ENCODE results near the gene SUV39H2.

Gene SUV39H2

DNA sequence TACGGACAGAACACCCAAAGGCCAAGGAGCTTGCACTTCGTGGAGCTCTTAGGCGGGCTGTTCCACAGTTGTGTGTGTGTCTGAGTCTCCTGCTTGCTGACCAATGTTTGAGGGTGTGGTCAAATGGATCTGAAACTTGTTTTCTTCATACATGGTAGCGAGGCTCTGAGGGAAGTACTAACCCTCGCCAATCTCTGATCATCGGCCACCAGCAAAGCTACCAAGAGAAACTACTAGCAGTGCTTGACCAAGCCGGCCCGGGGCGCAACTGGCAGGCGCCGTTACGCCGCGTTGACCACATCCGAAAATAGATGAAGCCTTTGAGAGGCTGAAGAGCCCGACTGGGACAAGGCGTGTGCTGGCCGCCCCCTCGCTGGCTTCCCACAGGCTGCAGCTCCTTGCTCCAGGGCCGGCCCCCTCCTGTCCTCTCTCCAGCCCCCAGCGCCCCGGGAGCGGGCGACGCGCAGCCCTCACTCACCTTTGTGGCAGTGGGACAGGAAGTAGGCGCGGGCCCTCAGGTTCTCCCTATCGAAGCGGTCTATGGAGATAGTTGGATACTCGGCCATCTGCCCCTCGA lies 74.8 kb downstream of the SUV39H2 start:
- DNase-seq (ENCODE audit: low read depth) = peak; percentile 68
- H3K4me3 ChIP-seq (ENCODE audit: low read length) = peak overlapping the region; percentile 93
- TF ChIP-seq, protein P1, sequence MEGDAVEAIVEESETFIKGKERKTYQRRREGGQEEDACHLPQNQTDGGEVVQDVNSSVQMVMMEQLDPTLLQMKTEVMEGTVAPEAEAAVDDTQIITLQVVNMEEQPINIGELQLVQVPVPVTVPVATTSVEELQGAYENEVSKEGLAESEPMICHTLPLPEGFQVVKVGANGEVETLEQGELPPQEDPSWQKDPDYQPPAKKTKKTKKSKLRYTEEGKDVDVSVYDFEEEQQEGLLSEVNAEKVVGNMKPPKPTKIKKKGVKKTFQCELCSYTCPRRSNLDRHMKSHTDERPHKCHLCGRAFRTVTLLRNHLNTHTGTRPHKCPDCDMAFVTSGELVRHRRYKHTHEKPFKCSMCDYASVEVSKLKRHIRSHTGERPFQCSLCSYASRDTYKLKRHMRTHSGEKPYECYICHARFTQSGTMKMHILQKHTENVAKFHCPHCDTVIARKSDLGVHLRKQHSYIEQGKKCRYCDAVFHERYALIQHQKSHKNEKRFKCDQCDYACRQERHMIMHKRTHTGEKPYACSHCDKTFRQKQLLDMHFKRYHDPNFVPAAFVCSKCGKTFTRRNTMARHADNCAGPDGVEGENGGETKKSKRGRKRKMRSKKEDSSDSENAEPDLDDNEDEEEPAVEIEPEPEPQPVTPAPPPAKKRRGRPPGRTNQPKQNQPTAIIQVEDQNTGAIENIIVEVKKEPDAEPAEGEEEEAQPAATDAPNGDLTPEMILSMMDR (conservative IDR thresholded peaks at IDR 0.05; ENCODE audit: low read length) = peak; percentile 18; the same call in 1 of the 2 replicates

Measured in AG10803 (cell line).